SU-DHL-6 (cell line): Measurements from ENCODE around the gene CNTN1.

Source experiments
- H2AFZ ChIP-seq: fragments of 200-600 bp; sonication (generic); 2 replicates; pipeline ENCODE4 v1.6.1; 2014; ENCODE audit warnings: low read depth, mild to moderate bottlenecking, moderate library complexity, mixed read lengths, antibody characterized with exemption, low read length; ENCODE audit not compliant: severe bottlenecking
- H3F3A ChIP-seq: fragments of 200-600 bp; shearing (Covaris generic); 2 replicates; pipeline ENCODE4 v1.6.0; 2016; ENCODE audit warnings: antibody characterized with exemption, mild to moderate bottlenecking; ENCODE audit not compliant: insufficient read depth
- H3K27ac ChIP-seq: fragments of 200-600 bp; sonication (generic); 2 replicates; pipeline ENCODE4 v1.5.1; 2016; ENCODE audit warnings: low read depth, mild to moderate bottlenecking, low read length, moderate library complexity, mixed read lengths
- H3K27me3 ChIP-seq: fragments of 200-600 bp; sonication (generic), shearing (Covaris generic); 2 replicates; pipeline ENCODE4 v1.6.0; 2014; ENCODE audit warnings: mild to moderate bottlenecking, low read length
- H3K36me3 ChIP-seq: fragments of 200-600 bp; sonication (generic); 2 replicates; pipeline ENCODE4 v1.6.1; 2014; ENCODE audit warnings: mild to moderate bottlenecking, low read length, mixed read lengths
- H3K4me2 ChIP-seq: fragments of 300-600, 200-600 bp; shearing (Covaris generic), sonication (generic); 2 replicates; pipeline ENCODE4 v1.6.0; 2014; ENCODE audit warnings: low read length, low read depth, mild to moderate bottlenecking; ENCODE audit not compliant: poor library complexity, severe bottlenecking
- H3K4me3 ChIP-seq: fragments of 200-600 bp; sonication (generic); 2 replicates; pipeline ENCODE4 v1.5.1; 2014; ENCODE audit warnings: antibody characterized with exemption, low read length, mild to moderate bottlenecking, mixed read lengths; ENCODE audit not compliant: insufficient read depth, poor library complexity, severe bottlenecking
- H3K79me2 ChIP-seq: fragments of 200-600 bp; sonication (generic); 2 replicates; pipeline ENCODE4 v1.6.1; 2014; ENCODE audit warnings: mild to moderate bottlenecking, low read length, moderate library complexity; ENCODE audit not compliant: insufficient read depth
- H3K9ac ChIP-seq: fragments of 200-600 bp; sonication (generic); 2 replicates; pipeline ENCODE4 v1.7.0; 2014; ENCODE audit warnings: mild to moderate bottlenecking, low read length
- H3K9me2 ChIP-seq: fragments of 200-600 bp; sonication (generic); replicated peaks from 2 replicates; pipeline ENCODE4 v1.6.1; 2014; ENCODE audit warnings: low read length; ENCODE audit not compliant: insufficient read depth
- H3K9me3 ChIP-seq: fragments of 200-600 bp; sonication (generic); 2 replicates; pipeline ENCODE4 v1.6.1; 2014; ENCODE audit warnings: low read length, mixed read lengths; ENCODE audit not compliant: insufficient read depth
- H4K20me1 ChIP-seq: fragments of 200-600 bp; sonication (generic); 2 replicates; pipeline ENCODE4 v1.6.1; 2014; ENCODE audit warnings: low read depth, mild to moderate bottlenecking, antibody characterized with exemption, low read length, moderate library complexity, mixed read lengths
- CTCF ChIP-seq: fragments of 200-600 bp; sonication (generic); IDR thresholded peaks from one replicate; pipeline ENCODE4 v1.5.1; 2017; ENCODE audit warnings: antibody characterized with exemption, mild to moderate bottlenecking, low read length, moderate library complexity; ENCODE audit not compliant: insufficient read depth, poor library complexity, severe bottlenecking
- EZH2phosphoT487 ChIP-seq: fragments of 200-600 bp; sonication (generic), shearing (Covaris generic); conservative IDR thresholded peaks from 2 replicates; pipeline ENCODE4 v1.6.1; 2018; ENCODE audit warnings: mild to moderate bottlenecking, antibody characterized with exemption, low read length, moderate library complexity, mixed read lengths

CNTN1 gene

GRCh38 chr12:40768125-40768864 is 76.1 kb downstream of the CNTN1 start:
- TF ChIP-seq EZH2phosphoT487 (no peak), CTCF (no peak)
- Histone ChIP-seq H3K27ac (no peak overlapping the region), H3K9ac (no peak overlapping the region), H3K36me3 (no peaks in the 10 kb centered on the region), H3K9me3 (no peaks in the 10 kb centered on the region), H3F3A (no peaks in the 10 kb centered on the region), H4K20me1 (0 out of 2 replicates have a peak, but pooled peaks cover 3% of the 10 kb centered on the region), H3K4me3 (no peak overlapping the region), H3K9me2 (no peaks in the 10 kb centered on the region), H3K79me2 (no peaks in the 10 kb centered on the region), H2AFZ (no peak overlapping the region), H3K27me3 (no peaks in the 10 kb centered on the region), H3K4me2 (no peak overlapping the region)

- TF ChIP-seq EZH2phosphoT487 (no peak), CTCF (no peak)
- no peaks in the 10 kb centered on the region for H3K27me3 ChIP-seq
- no peaks in the 10 kb centered on the region for H3K9me3 ChIP-seq
- no peaks in the 10 kb centered on the region for H3K9me2 ChIP-seq
- no peak overlapping the region for H3K4me3 ChIP-seq
- H3F3A ChIP-seq: no peaks in the 10 kb centered on the region
- H3K27ac ChIP-seq: no peak overlapping the region
- H3K79me2 ChIP-seq: no peaks in the 10 kb centered on the region
- H3K36me3 ChIP-seq: no peaks in the 10 kb centered on the region
- H3K4me2 ChIP-seq: no peak overlapping the region
- H3K9ac ChIP-seq: no peak overlapping the region
- H2AFZ ChIP-seq: no peak overlapping the region
- H4K20me1 ChIP-seq: 0 out of 2 replicates have a peak, but pooled peaks cover 3% of the 10 kb centered on the region
Observed at GRCh38 chr12:40769846-40770245, 77.6 kb downstream of the CNTN1 start.

GRCh38 chr12:40770781-40771180 is 78.5 kb downstream of the CNTN1 start:
- Histone ChIP-seq H3K4me2 (no peak overlapping the region), H3K4me3 (no peak overlapping the region)

More at GRCh38 chr12:40770781-40771180, 78.5 kb downstream of the CNTN1 start:
- H2AFZ ChIP-seq: no peak overlapping the region
- no peaks in the 10 kb centered on the region for H3K36me3 ChIP-seq
- H3K9me3 ChIP-seq: no peaks in the 10 kb centered on the region
- no peak overlapping the region for H3K27ac ChIP-seq
- H3K79me2 ChIP-seq: no peaks in the 10 kb centered on the region
- H3K9me2 ChIP-seq: no peaks in the 10 kb centered on the region
- no peak overlapping the region for H3K9ac ChIP-seq
- 0 out of 2 replicates have a peak, but pooled peaks cover 3% of the 10 kb centered on the region for H4K20me1 ChIP-seq
- TF ChIP-seq CTCF (no peak), EZH2phosphoT487 (no peak)
- H3F3A ChIP-seq: no peaks in the 10 kb centered on the region
- H3K27me3 ChIP-seq: no peaks in the 10 kb centered on the region
